GM18505 (cell line): ENCODE data around the gene GDPD5.

ENCODE experiments used
- ATAC-seq: cut with Tn5 transposase; IDR thresholded peaks from one replicate; pipeline ENCODE4 v1.9.1; 2021; ENCODE audit not compliant: unreplicated experiment
- POLR2A ChIP-seq: IDR thresholded peaks from 4 replicates; pipeline ENCODE4 v1.6.1; 2011; ENCODE audit warnings: borderline replicate concordance; ENCODE audit not compliant: insufficient read depth, insufficient read length; ENCODE audit errors: extremely low read depth

Gene GDPD5

DNA sequence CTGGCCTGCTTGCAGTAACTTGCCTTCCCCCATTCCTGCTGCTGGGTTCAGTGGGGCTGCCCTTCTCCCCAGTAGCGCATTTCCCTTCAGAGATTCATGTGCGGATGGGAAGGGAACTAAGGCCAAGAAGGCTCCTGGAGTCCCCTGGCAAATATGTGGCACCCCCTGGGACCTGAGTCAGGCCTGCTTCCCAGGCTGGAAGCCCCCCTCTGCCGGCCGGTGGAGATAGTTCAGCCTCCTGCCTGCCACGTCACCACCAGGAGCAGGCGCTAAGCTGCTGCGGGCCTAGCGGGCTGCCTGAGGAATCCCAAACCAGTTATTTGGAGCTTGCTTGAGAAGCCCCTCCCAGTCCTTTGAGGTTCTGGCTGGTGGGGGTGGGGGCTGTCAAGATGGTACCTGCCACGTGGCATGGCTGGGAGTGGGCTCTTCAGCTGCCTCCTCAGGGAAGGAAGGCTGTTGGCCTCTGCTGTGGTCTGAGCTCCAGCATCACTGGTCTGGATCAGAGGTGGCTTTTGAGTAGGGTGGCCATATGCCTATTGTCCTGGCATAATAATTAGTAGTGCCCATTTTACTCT is 38.3 kb upstream of the GDPD5 start:
- TF ChIP-seq POLR2A, result no peak
- no peak for ATAC-seq

GRCh38 chr11:75563501-75563977 is 37.8 kb upstream of the GDPD5 start:
- no peak for TF ChIP-seq POLR2A
- ATAC-seq, result no peak

DNA sequence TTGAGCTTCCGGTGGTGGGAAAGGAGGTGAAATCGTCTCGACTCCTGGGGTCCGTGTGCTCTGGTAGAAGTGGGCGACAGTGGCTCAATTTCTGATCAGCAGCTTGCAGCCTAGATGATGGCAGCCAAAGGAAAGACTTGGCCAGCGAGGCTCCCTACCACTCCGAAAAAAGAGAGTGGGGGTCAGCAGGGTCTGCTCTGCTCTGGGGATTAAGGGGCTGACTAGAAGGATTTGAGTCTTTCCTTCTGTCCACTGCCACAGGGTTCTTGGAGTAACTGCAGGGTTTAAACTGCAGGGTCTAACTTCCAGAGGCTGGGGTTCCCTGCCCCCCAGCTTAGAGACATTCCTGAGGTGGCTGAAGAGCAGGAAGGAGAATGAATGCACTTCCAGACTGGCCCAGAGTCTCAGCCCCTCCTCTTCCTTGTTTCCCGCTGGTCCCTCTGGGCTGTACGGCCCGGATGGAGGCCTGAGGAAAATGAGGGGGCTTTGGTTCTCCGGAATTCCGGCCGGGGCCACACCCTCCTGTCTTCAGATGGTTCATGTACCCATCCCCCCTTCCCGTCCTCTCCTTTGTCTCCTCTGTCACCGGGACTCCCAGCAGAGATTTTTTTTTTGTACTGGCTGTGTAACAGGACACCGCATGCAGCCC is 37.2 kb upstream of the GDPD5 start:
- peak; percentile 9 for TF ChIP-seq POLR2A
- ATAC-seq, result no peak

DNA sequence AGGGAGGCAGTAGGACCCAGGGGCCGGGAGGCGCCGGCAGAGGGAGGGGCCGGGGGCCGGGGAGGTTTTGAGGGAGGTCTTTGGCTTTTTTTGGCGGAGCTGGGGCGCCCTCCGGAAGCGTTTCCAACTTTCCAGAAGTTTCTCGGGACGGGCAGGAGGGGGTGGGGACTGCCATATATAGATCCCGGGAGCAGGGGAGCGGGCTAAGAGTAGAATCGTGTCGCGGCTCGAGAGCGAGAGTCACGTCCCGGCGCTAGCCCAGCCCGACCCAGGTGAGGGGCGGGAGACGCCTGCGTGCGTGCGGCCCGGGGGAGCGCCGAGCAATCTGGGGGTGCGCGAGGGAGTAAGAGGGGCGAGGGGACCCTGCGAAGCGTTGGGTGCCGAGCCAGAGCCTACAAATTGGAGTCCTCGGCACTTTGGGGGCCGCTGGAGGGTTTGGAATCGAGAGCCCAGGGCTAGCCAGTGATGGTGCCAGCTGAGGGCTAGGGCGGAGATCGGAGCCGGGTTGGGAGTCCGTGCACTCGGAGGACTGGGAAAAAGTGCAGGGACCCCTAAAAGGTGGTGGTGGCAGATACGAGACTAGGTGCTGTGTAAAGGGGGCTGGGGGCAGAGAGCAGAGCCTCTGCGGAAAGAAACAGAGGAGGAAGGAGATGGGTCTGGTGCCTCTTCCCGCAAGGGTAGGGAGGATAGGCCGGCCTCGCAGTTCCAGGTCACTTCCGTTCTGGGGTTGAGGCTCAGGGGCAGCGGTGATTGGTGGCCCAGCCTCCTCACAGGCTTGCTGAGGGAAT is 36.5 kb upstream of the GDPD5 start, which contains the start of gene SERPINH1:
Gene SERPINH1 (plus strand): TSS at position 206 of the 788 bp plus-strand sequence. CDS start 4,097 bp downstream, outside the sequence.
- TF ChIP-seq POLR2A, result peak; percentile 85

GRCh38 chr11:75561426-75562047 is 35.8 kb upstream of the GDPD5 start:
- TF ChIP-seq POLR2A, result peak; percentile 28
- ATAC-seq, result no peak

More for the DNA sequence above, 36.5 kb upstream of the GDPD5 start, which contains the start of gene SERPINH1:
- peak; percentile 67 for ATAC-seq

GRCh38 chr11:75560644-75561043 is 34.9 kb upstream of the GDPD5 start:
- ATAC-seq, result no peak
- no peak for TF ChIP-seq POLR2A

GRCh38 chr11:75558939-75559843 is 33.5 kb upstream of the GDPD5 start:
- no peak for ATAC-seq
- TF ChIP-seq POLR2A, result no peak

DNA sequence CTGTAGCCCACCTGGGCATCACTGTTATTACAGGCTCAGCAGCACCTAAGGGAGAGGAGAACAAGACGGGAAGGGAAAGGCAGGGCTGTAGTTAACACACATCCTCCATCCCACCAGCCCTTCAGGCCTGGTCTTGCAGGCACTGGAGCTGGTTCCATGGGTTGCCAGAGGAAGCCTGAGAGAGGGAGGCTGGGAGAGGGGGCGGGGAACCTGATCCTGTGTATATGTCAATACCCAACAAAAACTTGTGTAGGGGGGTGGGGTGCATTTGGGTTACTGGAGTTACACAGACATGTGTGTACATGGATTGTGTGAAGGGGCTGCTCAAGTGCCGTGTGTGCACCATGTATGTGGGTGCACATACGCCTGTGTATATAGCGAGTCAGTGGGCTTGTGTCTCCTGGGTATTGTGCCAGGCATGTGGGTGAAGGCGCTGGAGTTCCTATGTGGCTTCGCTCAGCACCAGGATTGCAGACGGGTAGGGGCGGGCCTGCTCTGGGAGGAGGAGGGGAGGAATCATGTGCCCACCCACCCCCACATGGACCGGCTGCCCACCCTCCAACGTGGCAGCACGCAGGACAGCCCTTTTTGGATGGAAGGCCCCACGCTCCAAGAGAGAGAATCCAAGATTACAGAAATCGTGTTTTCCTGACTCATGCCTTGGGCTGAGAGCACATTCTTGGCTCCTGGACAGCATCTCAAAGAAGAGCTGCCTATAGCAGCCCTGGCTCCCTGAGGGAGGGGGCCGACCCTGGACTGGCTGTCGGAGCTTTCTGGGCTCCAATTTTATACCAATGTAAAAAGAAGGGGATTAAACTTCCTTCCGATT is 32.1 kb upstream of the GDPD5 start:
- ATAC-seq, result no peak

DNA sequence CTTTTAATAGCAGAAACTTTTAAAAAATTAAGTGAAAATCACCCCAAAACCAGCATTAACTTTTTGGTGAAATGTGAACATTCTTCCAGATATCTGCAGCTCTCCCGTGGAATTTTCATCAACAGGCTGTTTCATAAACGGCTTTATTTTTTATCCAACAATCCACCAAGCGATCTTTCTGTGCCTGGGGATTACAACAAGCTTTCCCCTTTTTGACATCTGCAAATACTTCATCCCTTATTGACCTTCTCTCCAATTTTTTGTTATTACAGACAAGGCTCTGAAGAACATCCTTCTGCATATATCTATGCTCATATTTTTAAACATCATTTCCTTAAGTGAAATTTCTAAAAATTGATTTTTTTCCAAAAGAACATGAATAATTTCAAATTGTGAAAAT is 30.5 kb upstream of the GDPD5 start:
- ATAC-seq, result no peak
- TF ChIP-seq POLR2A, result no peak

More for the DNA sequence above, 32.1 kb upstream of the GDPD5 start:
- no peak for TF ChIP-seq POLR2A

GRCh38 chr11:75555079-75555811 is 29.5 kb upstream of the GDPD5 start:
- no peak for ATAC-seq

More at GRCh38 chr11:75555079-75555811, 29.5 kb upstream of the GDPD5 start:
- no peak for TF ChIP-seq POLR2A
